T1000 (cell line): Measurements from ENCODE around the gene TAF13.
"Not testable (repeated sequence)": the region's sequence is repeated elsewhere in the genome, so short reads cannot be mapped to it uniquely, and the experiment has no call there.

Source experiments
- DNase-seq: peaks from one replicate; lab custom pipeline; 2025; ENCODE audit warnings: mixed read lengths; lab: John Stamatoyannopoulos, UW

The TAF13 gene

GRCh38 chr1:109046671-109047070 lies 29.1 kb downstream of the TAF13 start:
- no peak for DNase-seq

GRCh38 chr1:109045595-109045994 lies 30.2 kb downstream of the TAF13 start:
- no peak for DNase-seq

GRCh38 chr1:109041621-109042468 lies 34.0 kb downstream of the TAF13 start, which contains the start of gene WDR47:
Gene WDR47, minus strand, starts transcription at chr1:109042102. Its CDS starts 18,590 bp downstream, at chr1:109023512.
- DNase-seq = peak; percentile 95

GRCh38 chr1:109040989-109041620 lies 34.7 kb downstream of the TAF13 start:
- no peak for DNase-seq

GRCh38 chr1:109040627-109040988 lies 35.2 kb downstream of the TAF13 start:
- DNase-seq = no peak

GRCh38 chr1:109034382-109034781 lies 41.4 kb downstream of the TAF13 start:
- no peak for DNase-seq

GRCh38 chr1:109029493-109029892 lies 46.3 kb downstream of the TAF13 start:
- not testable (repeated sequence) for DNase-seq

- no peak for DNase-seq
Observed at GRCh38 chr1:109027841-109028240, 48.0 kb downstream of the TAF13 start.

- DNase-seq = no peak
Observed at GRCh38 chr1:109025694-109026093, 50.1 kb downstream of the TAF13 start.

GRCh38 chr1:109024646-109025045 lies 51.2 kb downstream of the TAF13 start:
- no peak for DNase-seq

GRCh38 chr1:109020693-109021257 lies 55.0 kb downstream of the TAF13 start:
- DNase-seq = no peak

- DNase-seq = not testable (repeated sequence)
Observed at GRCh38 chr1:109017719-109018118, 58.1 kb downstream of the TAF13 start.

- no peak for DNase-seq
Observed at GRCh38 chr1:109017134-109017533, 58.7 kb downstream of the TAF13 start.
